GM10847 (cell line): ENCODE results near the gene MYO1D.

Experiments used
- POLR2A ChIP-seq: IDR thresholded peaks from 2 replicates; pipeline ENCODE4 v1.6.1; 2011; ENCODE audit not compliant: insufficient read length; ENCODE audit errors: extremely low read depth

The MYO1D gene

GRCh38 chr17:32876417-32877163, at the start of gene MYO1D:
Gene MYO1D, minus strand, starts transcription at chr17:32877124. Its CDS starts 252 bp downstream, at chr17:32876872.
- TF ChIP-seq POLR2A, result peak; percentile 25

GRCh38 chr17:32926183-32926582, 49.3 kb upstream of the MYO1D start:
- no peak for TF ChIP-seq POLR2A

- no peak for TF ChIP-seq POLR2A
These were observed 44.1 kb upstream of the MYO1D start for GRCh38 chr17:32921017-32921416.

GRCh38 chr17:32920293-32920692, 43.4 kb upstream of the MYO1D start:
- TF ChIP-seq POLR2A, result no peak

GRCh38 chr17:32917842-32918241, 40.9 kb upstream of the MYO1D start:
- no peak for TF ChIP-seq POLR2A

- TF ChIP-seq POLR2A, result no peak
These were observed 40.2 kb upstream of the MYO1D start for GRCh38 chr17:32917081-32917480.

GRCh38 chr17:32916134-32916533, 39.2 kb upstream of the MYO1D start:
- TF ChIP-seq POLR2A, result no peak

- TF ChIP-seq POLR2A, result no peak
These were observed 38.3 kb upstream of the MYO1D start for GRCh38 chr17:32915245-32915644.

GRCh38 chr17:32914181-32914580, 37.3 kb upstream of the MYO1D start:
- TF ChIP-seq POLR2A, result no peak

GRCh38 chr17:32913593-32913992, 36.7 kb upstream of the MYO1D start:
- no peak for TF ChIP-seq POLR2A

GRCh38 chr17:32912218-32912897, 35.4 kb upstream of the MYO1D start:
- no peak for TF ChIP-seq POLR2A

- no peak for TF ChIP-seq POLR2A
These were observed 33.8 kb upstream of the MYO1D start for GRCh38 chr17:32910769-32911168.

- no peak for TF ChIP-seq POLR2A
These were observed 33.0 kb upstream of the MYO1D start for GRCh38 chr17:32909787-32910369.

- no peak for TF ChIP-seq POLR2A
These were observed 30.7 kb upstream of the MYO1D start for GRCh38 chr17:32907583-32907982.

- no peak for TF ChIP-seq POLR2A
These were observed 28.0 kb upstream of the MYO1D start for GRCh38 chr17:32904891-32905290.

GRCh38 chr17:32903774-32904673, 27.1 kb upstream of the MYO1D start:
- TF ChIP-seq POLR2A, result no peak

GRCh38 chr17:32901743-32902142, 24.8 kb upstream of the MYO1D start:
- no peak for TF ChIP-seq POLR2A
